ENCODE measurements around the gene ZNRF1. TPM values are rescaled to one million over a fixed set of nuclear protein-coding genes. Genes with fewer than 3 reads are reported as not detected.
A peak's percentile ranks its signal among the peaks of the same experiment; 100 is the strongest.

ZNRF1 gene
- total and polyA plus RNA-seq, 2 of the 13 experiments (the other 11 are each of a cell fraction or from before 2014, with no cell fraction given): 43.9 to 58.7 TPM

- TF ChIP-seq, protein P1, sequence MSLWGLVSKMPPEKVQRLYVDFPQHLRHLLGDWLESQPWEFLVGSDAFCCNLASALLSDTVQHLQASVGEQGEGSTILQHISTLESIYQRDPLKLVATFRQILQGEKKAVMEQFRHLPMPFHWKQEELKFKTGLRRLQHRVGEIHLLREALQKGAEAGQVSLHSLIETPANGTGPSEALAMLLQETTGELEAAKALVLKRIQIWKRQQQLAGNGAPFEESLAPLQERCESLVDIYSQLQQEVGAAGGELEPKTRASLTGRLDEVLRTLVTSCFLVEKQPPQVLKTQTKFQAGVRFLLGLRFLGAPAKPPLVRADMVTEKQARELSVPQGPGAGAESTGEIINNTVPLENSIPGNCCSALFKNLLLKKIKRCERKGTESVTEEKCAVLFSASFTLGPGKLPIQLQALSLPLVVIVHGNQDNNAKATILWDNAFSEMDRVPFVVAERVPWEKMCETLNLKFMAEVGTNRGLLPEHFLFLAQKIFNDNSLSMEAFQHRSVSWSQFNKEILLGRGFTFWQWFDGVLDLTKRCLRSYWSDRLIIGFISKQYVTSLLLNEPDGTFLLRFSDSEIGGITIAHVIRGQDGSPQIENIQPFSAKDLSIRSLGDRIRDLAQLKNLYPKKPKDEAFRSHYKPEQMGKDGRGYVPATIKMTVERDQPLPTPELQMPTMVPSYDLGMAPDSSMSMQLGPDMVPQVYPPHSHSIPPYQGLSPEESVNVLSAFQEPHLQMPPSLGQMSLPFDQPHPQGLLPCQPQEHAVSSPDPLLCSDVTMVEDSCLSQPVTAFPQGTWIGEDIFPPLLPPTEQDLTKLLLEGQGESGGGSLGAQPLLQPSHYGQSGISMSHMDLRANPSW (CRISPR knock-in tag; IDR thresholded peaks at IDR 0.05; ENCODE audit: borderline replicate concordance): no peak
- 0 out of 4 replicates have a peak, but pooled peaks of 1 of the 2 experiments have one; percentile 14 for TF ChIP-seq NR2F1 (CRISPR knock-in tag; IDR thresholded peaks at IDR 0.05)
- no peak for TF ChIP-seq HOXA5 (CRISPR knock-in tag; IDR thresholded peaks at IDR 0.05)
- TF ChIP-seq, protein P2, sequence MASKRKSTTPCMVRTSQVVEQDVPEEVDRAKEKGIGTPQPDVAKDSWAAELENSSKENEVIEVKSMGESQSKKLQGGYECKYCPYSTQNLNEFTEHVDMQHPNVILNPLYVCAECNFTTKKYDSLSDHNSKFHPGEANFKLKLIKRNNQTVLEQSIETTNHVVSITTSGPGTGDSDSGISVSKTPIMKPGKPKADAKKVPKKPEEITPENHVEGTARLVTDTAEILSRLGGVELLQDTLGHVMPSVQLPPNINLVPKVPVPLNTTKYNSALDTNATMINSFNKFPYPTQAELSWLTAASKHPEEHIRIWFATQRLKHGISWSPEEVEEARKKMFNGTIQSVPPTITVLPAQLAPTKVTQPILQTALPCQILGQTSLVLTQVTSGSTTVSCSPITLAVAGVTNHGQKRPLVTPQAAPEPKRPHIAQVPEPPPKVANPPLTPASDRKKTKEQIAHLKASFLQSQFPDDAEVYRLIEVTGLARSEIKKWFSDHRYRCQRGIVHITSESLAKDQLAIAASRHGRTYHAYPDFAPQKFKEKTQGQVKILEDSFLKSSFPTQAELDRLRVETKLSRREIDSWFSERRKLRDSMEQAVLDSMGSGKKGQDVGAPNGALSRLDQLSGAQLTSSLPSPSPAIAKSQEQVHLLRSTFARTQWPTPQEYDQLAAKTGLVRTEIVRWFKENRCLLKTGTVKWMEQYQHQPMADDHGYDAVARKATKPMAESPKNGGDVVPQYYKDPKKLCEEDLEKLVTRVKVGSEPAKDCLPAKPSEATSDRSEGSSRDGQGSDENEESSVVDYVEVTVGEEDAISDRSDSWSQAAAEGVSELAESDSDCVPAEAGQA (IDR thresholded peaks at IDR 0.05; ENCODE audit: low read depth): no peak
- TF ChIP-seq, protein P2 (CRISPR knock-in tag; IDR thresholded peaks at IDR 0.05; ENCODE audit: borderline replicate concordance): no peak
- peak; percentile 48; the same call in 1 of the 2 replicates for TF ChIP-seq SMAD1 (CRISPR knock-in tag; IDR thresholded peaks at IDR 0.05; ENCODE audit: borderline replicate concordance, low read depth)
- no peak for TF ChIP-seq NR2C2 (CRISPR knock-in tag; IDR thresholded peaks at IDR 0.05; ENCODE audit: borderline replicate concordance)
- TF ChIP-seq MIER2 (CRISPR knock-in tag; IDR thresholded peaks at IDR 0.05): peak; percentile 44; the same call in 1 of the 2 replicates
- no peak for TF ChIP-seq PAWR (CRISPR knock-in tag; IDR thresholded peaks at IDR 0.05; ENCODE audit: borderline replicate concordance)
- no peak for TF ChIP-seq ELK4 (CRISPR knock-in tag; IDR thresholded peaks at IDR 0.05; ENCODE audit: borderline replicate concordance)
- TF ChIP-seq SETDB1 (CRISPR knock-in tag; IDR thresholded peaks at IDR 0.05; ENCODE audit: borderline replicate concordance): no peak
- TF ChIP-seq, protein P3, sequence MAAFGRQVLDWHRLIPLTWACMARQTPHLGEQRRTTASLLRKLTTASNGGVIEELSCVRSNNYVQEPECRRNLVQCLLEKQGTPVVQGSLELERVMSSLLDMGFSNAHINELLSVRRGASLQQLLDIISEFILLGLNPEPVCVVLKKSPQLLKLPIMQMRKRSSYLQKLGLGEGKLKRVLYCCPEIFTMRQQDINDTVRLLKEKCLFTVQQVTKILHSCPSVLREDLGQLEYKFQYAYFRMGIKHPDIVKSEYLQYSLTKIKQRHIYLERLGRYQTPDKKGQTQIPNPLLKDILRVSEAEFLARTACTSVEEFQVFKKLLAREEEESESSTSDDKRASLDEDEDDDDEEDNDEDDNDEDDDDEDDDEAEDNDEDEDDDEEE (CRISPR knock-in tag; IDR thresholded peaks at IDR 0.05): peak; percentile 73; the same call in 1 of the 2 replicates
- TF ChIP-seq ZNF24 (IDR thresholded peaks at IDR 0.05): no peak
- TF ChIP-seq NFIB (CRISPR knock-in tag; IDR thresholded peaks at IDR 0.05; ENCODE audit: borderline replicate concordance): no peak
- TF ChIP-seq ETV5 (CRISPR knock-in tag; IDR thresholded peaks at IDR 0.05; ENCODE audit: borderline replicate concordance): 0 out of 2 replicates have a peak, but pooled peaks have one; percentile 8
- no peak for TF ChIP-seq FOXP1 (IDR thresholded peaks at IDR 0.05)
- TF ChIP-seq FOXP1 (CRISPR knock-in tag; IDR thresholded peaks at IDR 0.05): no peak
Measured at GRCh38 chr16:74999609-75000480, 1.0 kb downstream of the ZNRF1 start (continued).

Data from HepG2 (cell line).